Renal cortex interstitium (tissue), 3 donors: ENCODE results near the gene PLIN4. TPM values are rescaled to one million over a fixed set of nuclear protein-coding genes. Genes with fewer than 3 reads are reported as not detected.

Source experiments
- polyA plus RNA-seq, 3 donors: library from polyadenylated mRNA; unstranded; fragments of 120-200 nt; gene quantifications; one replicate each; pipeline ENCODE4 v1.2.1, GENCODE V29; 2013; ENCODE audit not compliant: insufficient read length in 3 of 3

The PLIN4 gene
- polyA plus RNA-seq, 3 donors = 0.70 to 1.5 (median 1.5) TPM

Other genes with a start within 250 kb of the PLIN4 start
- 1 to 10 TPM; 1.5 to 3.5 (median 3.0) TPM for gene SHD, start 239.2 kb downstream of the PLIN4 start, polyA plus RNA-seq
- gene TMIGD2, start 216.1 kb downstream of the PLIN4 start, polyA plus RNA-seq = under 1 TPM; 0.22 to 0.39 (median 0.38) TPM
- 1 to 10 TPM; 5.6 to 8.7 (median 6.9) TPM for gene FSD1, start 213.9 kb downstream of the PLIN4 start, polyA plus RNA-seq
- gene STAP2, start 179.7 kb downstream of the PLIN4 start, polyA plus RNA-seq = 10 to 100 TPM; 23.8 to 37.6 (median 28.7) TPM
- gene MPND, start 174.9 kb downstream of the PLIN4 start, polyA plus RNA-seq = 10 to 100 TPM; 21.3 to 31.4 (median 26.0) TPM
- 10 to 100 TPM; 54.5 to 80.5 (median 73.3) TPM for gene SH3GL1, start 117.9 kb downstream of the PLIN4 start, polyA plus RNA-seq
- gene CHAF1A, start 115.8 kb downstream of the PLIN4 start, polyA plus RNA-seq = 10 to 100 TPM; 20.5 to 27.9 (median 24.2) TPM
- gene UBXN6, start 60.7 kb downstream of the PLIN4 start, polyA plus RNA-seq = 100 to 1,000 TPM in 1 of 3 donors, 10 to 100 TPM in 2; 84.9 to 107 (median 99.6) TPM
- gene HDGFL2, start 46.2 kb downstream of the PLIN4 start, polyA plus RNA-seq = 10 to 100 TPM; 54.9 to 90.9 (median 85.5) TPM
- 1 to 10 TPM; 2.1 to 8.2 (median 3.9) TPM for gene PLIN5, start 16.7 kb upstream of the PLIN4 start, polyA plus RNA-seq
- gene LRG1, start 21.6 kb upstream of the PLIN4 start, polyA plus RNA-seq = under 1 TPM; 0.64 to 0.75 (median 0.65) TPM
- gene SEMA6B, start 41.2 kb upstream of the PLIN4 start, polyA plus RNA-seq = 1 to 10 TPM; 1.6 to 3.7 (median 3.2) TPM
- gene TNFAIP8L1, start 121.0 kb upstream of the PLIN4 start, polyA plus RNA-seq = 10 to 100 TPM; 13.2 to 13.9 (median 13.5) TPM
- gene MYDGF, start 151.9 kb upstream of the PLIN4 start, polyA plus RNA-seq = 10 to 100 TPM; 71.5 to 94.2 (median 83.5) TPM
- 10 to 100 TPM; 21.8 to 27.1 (median 24.1) TPM for gene DPP9, start 205.4 kb upstream of the PLIN4 start, polyA plus RNA-seq